Colonic mucosa (tissue), 4 donors: Measurements from ENCODE around the gene MED17. TPM values are rescaled to one million over a fixed set of nuclear protein-coding genes. Genes with fewer than 3 reads are reported as not detected.

Experiments used
- DNase-seq: peaks from one replicate; pipeline ENCODE4 v3.0.0-alpha.2; 2020
- H3K27ac ChIP-seq: fragments of 200-600 bp; one replicate; pipeline ENCODE4 v1.8.0; 2021
- H3K27me3 ChIP-seq: fragments of 200-600 bp; one replicate; pipeline ENCODE4 v1.8.0; 2021
- H3K36me3 ChIP-seq: fragments of 200-600 bp; one replicate; pipeline ENCODE4 v1.8.0; 2021
- H3K4me1 ChIP-seq: fragments of 200-600 bp; one replicate; pipeline ENCODE4 v1.8.0; 2021; ENCODE audit warnings: mild to moderate bottlenecking
- H3K4me3 ChIP-seq: fragments of 200-600 bp; one replicate; pipeline ENCODE4 v1.8.0; 2021
- H3K9ac ChIP-seq, 2 donors: one replicate each; pipeline ENCODE4 v1.7.0; 2013; ENCODE audit warnings: control low read depth in 2 of 2, low read depth in 2 of 2, low read length in 2 of 2
- H3K9me3 ChIP-seq: fragments of 200-600 bp; one replicate; pipeline ENCODE4 v1.8.0; 2021
- CTCF ChIP-seq: fragments of 200-600 bp; IDR thresholded peaks from one replicate; pipeline ENCODE4 v1.8.0; 2022; ENCODE audit warnings: antibody characterized with exemption, mild to moderate bottlenecking
- intact Hi-C: fragments of 100-400 bp; cut with DNase I; formaldehyde crosslinking; loops from one replicate; pipeline ENCODE4 v1.14.1; 2022
- total RNA-seq, 2 donors: library from RNA; stranded (reverse); fragmentation: NEBNext Ultra II Directional in 1 of 2; extraction: Animal tissue kit (Norgen Biotek cat#: 25700) in 1 of 2; gene quantifications; one replicate each; pipeline ENCODE4 v1.2.1, GENCODE V29; 2021
- donor health status: healthy.
- donor health status: DM: no; HTN: no; CAD: no.
- donor health status: DM: no; HTN: no; CAD: no.

The MED17 gene
- total RNA-seq, 2 donors from 2014 or later: 23.9 to 30.9 TPM

- TF ChIP-seq CTCF: no peak
- intact Hi-C loops: no loop called here
- no peaks in the 10 kb centered on the region for H3K27me3 ChIP-seq
- DNase-seq: no peak
- H3K9me3 ChIP-seq: no peaks in the 10 kb centered on the region
- no peaks in the 10 kb centered on the region for H3K4me1 ChIP-seq
- H3K4me3 ChIP-seq: no peak overlapping the region
- H3K9ac ChIP-seq: no peak overlapping the region
- no peaks in the 10 kb centered on the region for H3K36me3 ChIP-seq
- H3K27ac ChIP-seq: no peak overlapping the region
Measured at GRCh38 chr11:93845181-93846092, 61.4 kb downstream of the MED17 start.

- Histone ChIP-seq H3K27me3 (no peaks in the 10 kb centered on the region), H3K9ac (no peak overlapping the region), H3K4me1 (no peaks in the 10 kb centered on the region), H3K36me3 (no peaks in the 10 kb centered on the region), H3K9me3 (no peaks in the 10 kb centered on the region), H3K27ac (no peak overlapping the region), H3K4me3 (no peak overlapping the region)
- no peak for TF ChIP-seq CTCF
- intact Hi-C loops: no loop called here
- no peak for DNase-seq
Measured at GRCh38 chr11:93846411-93846810, 62.3 kb downstream of the MED17 start.

GRCh38 chr11:93849201-93849600 lies 65.1 kb downstream of the MED17 start:
- Histone ChIP-seq H3K4me1 (no peaks in the 10 kb centered on the region), H3K36me3 (no peaks in the 10 kb centered on the region), H3K9ac (peak overlapping the region in 1 of 2 donors; percentile 70), H3K27me3 (no peaks in the 10 kb centered on the region), H3K4me3 (no peak overlapping the region), H3K9me3 (no peaks in the 10 kb centered on the region), H3K27ac (peak overlapping the region; percentile 80)
- TF ChIP-seq CTCF: no peak
- DNase-seq: no peak
- intact Hi-C loops: no loop called here

- H3K4me1 ChIP-seq: no peaks in the 10 kb centered on the region
- peak overlapping the region; percentile 80 for H3K27ac ChIP-seq
- TF ChIP-seq CTCF: no peak
- no peaks in the 10 kb centered on the region for H3K36me3 ChIP-seq
- intact Hi-C loops: no loop called here
- no peaks in the 10 kb centered on the region for H3K9me3 ChIP-seq
- H3K9ac ChIP-seq: peak overlapping the region; percentile 37 to 70
- H3K27me3 ChIP-seq: no peaks in the 10 kb centered on the region
- H3K4me3 ChIP-seq: peak overlapping the region; percentile 52
- DNase-seq: peak; percentile 79
Measured at GRCh38 chr11:93849751-93850593, 65.9 kb downstream of the MED17 start.

GRCh38 chr11:93850594-93851018 lies 66.5 kb downstream of the MED17 start, which contains the start of gene VSTM5:
Gene VSTM5 (minus strand): TSS chr11:93850618. CDS start chr11:93850502, 116 bp downstream.
- H3K27me3 ChIP-seq: no peaks in the 10 kb centered on the region
- peak within 1 kb of the TSS; percentile 37 to 70 for H3K9ac ChIP-seq
- peak within 1 kb of the TSS; percentile 80 for H3K27ac ChIP-seq
- no peaks in the 10 kb centered on the region for H3K4me1 ChIP-seq
- H3K4me3 ChIP-seq: peak within 1 kb of the TSS; percentile 52
- H3K36me3 ChIP-seq: no peaks in the 10 kb centered on the region
- peak; percentile 56 for DNase-seq
- no peak for TF ChIP-seq CTCF
- intact Hi-C loops: no loop called here
- H3K9me3 ChIP-seq: no peaks in the 10 kb centered on the region
